Body of pancreas (tissue), 4 donors: Measurements from ENCODE around the gene C6orf62. TPM values are rescaled to one million over a fixed set of nuclear protein-coding genes. Genes with fewer than 3 reads are reported as not detected.
A peak's percentile ranks its signal among the peaks of the same experiment; 100 is the strongest.
"Not testable (repeated sequence)": the region's sequence is repeated elsewhere in the genome, so short reads cannot be mapped to it uniquely, and the experiment has no call there.

ENCODE experiments used
- ATAC-seq: fragments of 150-250 bp; one replicate; pipeline ENCODE4 v1.9.1; 2016
- DNase-seq, 4 donors: peaks; one replicate each; pipeline ENCODE4 v3.0.0-alpha.2; 2019
- H3K27ac ChIP-seq, 4 donors: fragments of 200-600 bp; sonication (generic); 1 replicate in 3 of 4; 2 replicates in 1 of 4; pipeline versions ENCODE4 v1.5.1 to v1.6.1; 2016 to 2019; ENCODE audit warnings: mild to moderate bottlenecking in 1 of 4, mixed read lengths in 1 of 4, moderate library complexity in 1 of 4
- H3K27me3 ChIP-seq, 2 donors: fragments of 200-600 bp; sonication (generic); one replicate each; pipeline ENCODE4 v1.6.0; 2016; ENCODE audit warnings: mild to moderate bottlenecking in 1 of 2
- H3K36me3 ChIP-seq, 2 donors: fragments of 200-600 bp; sonication (generic); replicated peaks in 1 of 2; 2 replicates each; pipeline ENCODE4 v1.5.1; 2016; ENCODE audit warnings: low read depth in 2 of 2; ENCODE audit not compliant: insufficient read depth in 1 of 2
- H3K4me1 ChIP-seq: fragments of 200-600 bp; sonication (generic); one replicate; pipeline ENCODE4 v1.6.0; 2016
- H3K4me3 ChIP-seq, 2 donors: fragments of 200-600 bp; sonication (generic); 1 replicate in 1 of 2; 2 replicates in 1 of 2; pipeline ENCODE4 v1.5.1; 2016 to 2019
- H3K9me3 ChIP-seq, 3 donors: fragments of 200-600 bp; sonication (generic); 1 replicate in 2 of 3; 2 replicates in 1 of 3; pipeline ENCODE4 v1.5.1; 2016
- CTCF ChIP-seq, 7 experiments: fragments of 450-650 bp in 4 of 7; fragments of 200-600 bp in 3 of 7; sonication (generic) in 3 of 7; IDR thresholded peaks; one replicate each; pipeline ENCODE4 v1.5.1; 2016 to 2019; ENCODE audit warnings: antibody characterized with exemption in 7 of 7
- POLR2A ChIP-seq, 3 donors: fragments of 450-650 bp; IDR thresholded peaks; one replicate each; pipeline ENCODE4 v1.6.1; 2016; ENCODE audit warnings: antibody characterized with exemption in 3 of 3, mild to moderate bottlenecking in 2 of 3
- WGBS, 2 donors: methylation state at CpG; one replicate each; pipeline ENCODE4 v1.1.5; 2017; 5-methylcytosine and 5-hydroxymethylcytosine counted together
- intact Hi-C: fragments of 100-400 bp; cut with DNase I; formaldehyde crosslinking; loops from one replicate; pipeline ENCODE4 v1.15.1; 2023
- total RNA-seq, 2 donors: library from RNA; depleted of rRNA; stranded (reverse); fragments of >200 nt; gene quantifications; one replicate each; pipeline ENCODE4 v1.1.0, GENCODE V29; 2016

C6orf62 gene
- total RNA-seq = 10 to 100 TPM; 46.5 to 70.0 TPM

- peak within 1 kb of the TSS; percentile 84 to 86 for H3K4me3 ChIP-seq
- DNase-seq (peak; percentile 30 to 53 (median 42)), ATAC-seq (no peak)
- peaks cover 35% of the 10 kb centered on the region for H3K4me1 ChIP-seq
- H3K27me3 ChIP-seq = no peaks in the 10 kb centered on the region
- peak within 1 kb of the TSS; percentile 97 to 100 (median 98) for H3K27ac ChIP-seq
- TF ChIP-seq CTCF (IDR thresholded peaks at IDR 0.05) (no peak), POLR2A (IDR thresholded peaks at IDR 0.05) (peak in 2 of 3 donors; percentile 28 to 39)
- intact Hi-C loops = loop anchor here (10.0 kb wide), 1 partner anchor 45 kb away; no protein-coding TSS in a partner anchor
- 1% methylated on average over 19 to 25 of the region's 25 CpGs for WGBS, 2 donors
- peaks cover 0 to 2% of the 10 kb centered on the region in 2 donors for H3K36me3 ChIP-seq
- no peaks in the 10 kb centered on the region for H3K9me3 ChIP-seq
These were observed at the start of gene C6orf62 for GRCh38 chr6:24719125-24719971. TSS of gene C6orf62 (minus strand) at chr6:24719154. CDS start at chr6:24718668, 486 bp downstream.

- WGBS, 2 donors = 92 to 95% methylated on average over 5 of the region's 5 CpGs
- intact Hi-C loops = loop anchor here (5.0 to 10.0 kb wide), 2 partner anchors 54 to 186 kb away; partner anchors contain the start of gene C6orf62
These were observed 49.4 kb upstream of the C6orf62 start for GRCh38 chr6:24768361-24768760.

GRCh38 chr6:24766680-24767462, 47.9 kb upstream of the C6orf62 start:
- WGBS, 2 donors = 24 to 26% methylated on average over 9 of the region's 9 CpGs
- no peaks in the 10 kb centered on the region for H3K27me3 ChIP-seq
- peaks cover 43% of the 10 kb centered on the region for H3K4me1 ChIP-seq
- H3K36me3 ChIP-seq = no peaks in the 10 kb centered on the region
- peak overlapping the region in 3 of 4 donors; percentile 56 to 77 (median 64) for H3K27ac ChIP-seq
- ATAC-seq (peak; percentile 89), DNase-seq (peak in 1 of 4 donors; percentile 30)
- no peak overlapping the region for H3K4me3 ChIP-seq
- TF ChIP-seq CTCF (IDR thresholded peaks at IDR 0.05) (peak in 5 of 7 experiments; percentile 48 to 84 (median 80)), POLR2A (IDR thresholded peaks at IDR 0.05) (no peak)
- intact Hi-C loops = loop anchor here (5.0 to 10.0 kb wide), 2 partner anchors 52 to 185 kb away; partner anchors contain the start of gene C6orf62
- no peaks in the 10 kb centered on the region for H3K9me3 ChIP-seq

More at GRCh38 chr6:24768361-24768760, 49.4 kb upstream of the C6orf62 start:
- Histone ChIP-seq H3K4me3 (no peak overlapping the region), H3K36me3 (no peaks in the 10 kb centered on the region), H3K9me3 (no peaks in the 10 kb centered on the region), H3K27me3 (no peaks in the 10 kb centered on the region), H3K4me1 (peaks cover 38% of the 10 kb centered on the region), H3K27ac (no peak overlapping the region)
- DNase-seq (peak in 1 of 4 donors; percentile 17), ATAC-seq (no peak)
- TF ChIP-seq POLR2A (IDR thresholded peaks at IDR 0.05) (no peak), CTCF (IDR thresholded peaks at IDR 0.05) (no peak)

- not testable (repeated sequence) for DNase-seq, H3K27me3 ChIP-seq, H3K36me3 ChIP-seq, H3K4me3 ChIP-seq, H3K9me3 ChIP-seq, ATAC-seq
- Histone ChIP-seq H3K4me1 (peaks cover 43% of the 10 kb centered on the region), H3K27ac (peak overlapping the region in 3 of 4 donors; percentile 54 to 77 (median 64))
- WGBS, 2 donors = 48 to 93% methylated on average over 11 to 12 of the region's 26 CpGs
- intact Hi-C loops = loop anchor here (5.0 to 10.0 kb wide), 2 partner anchors 51 to 184 kb away; partner anchors contain the start of gene C6orf62
These were observed 47.0 kb upstream of the C6orf62 start for GRCh38 chr6:24765968-24766367.
